Left ventricle myocardium inferior (tissue), 1 donor: ENCODE data around the gene PCDHGB4. TPM values are rescaled to one million over a fixed set of nuclear protein-coding genes. Genes with fewer than 3 reads are reported as not detected.
"Not testable (repeated sequence)": the region's sequence is repeated elsewhere in the genome, so short reads cannot be mapped to it uniquely, and the experiment has no call there.

ENCODE experiments used
- DNase-seq: peaks from one replicate; pipeline ENCODE4 v3.0.0-alpha.2; 2020
- H3K27ac ChIP-seq: fragments of 200-600 bp; replicated peaks from 2 replicates; pipeline ENCODE4 v1.8.0; 2021
- H3K27me3 ChIP-seq: fragments of 200-600 bp; 2 replicates; pipeline ENCODE4 v1.8.0; 2021; ENCODE audit warnings: low read depth
- H3K36me3 ChIP-seq: fragments of 200-600 bp; 2 replicates; pipeline ENCODE4 v1.8.0; 2021
- H3K4me1 ChIP-seq: fragments of 200-600 bp; 2 replicates; pipeline ENCODE4 v1.8.0; 2021
- H3K4me3 ChIP-seq: fragments of 200-600 bp; 2 replicates; pipeline ENCODE4 v1.8.0; 2021; ENCODE audit warnings: mild to moderate bottlenecking, moderate library complexity
- H3K9me3 ChIP-seq: fragments of 200-600 bp; replicated peaks from 2 replicates; pipeline ENCODE4 v1.8.0; 2021
- CTCF ChIP-seq: fragments of 200-600 bp; IDR thresholded peaks from 2 replicates; pipeline ENCODE4 v1.8.0; 2021; ENCODE audit warnings: antibody characterized with exemption, mild to moderate bottlenecking, borderline replicate concordance
- intact Hi-C: fragments of 100-400 bp; cut with micrococcal nuclease; formaldehyde crosslinking; loops from one replicate; pipeline ENCODE4 v1.11.0; 2022
- total RNA-seq: library from RNA; stranded (reverse); fragmentation: NEBNext Ultra II Directional; extraction: Animal tissue kit (Norgen Biotek cat#: 25700); gene quantifications from one replicate; pipeline ENCODE4 v1.2.1, GENCODE V29; 2021
- donor health status: DM: no; HTN: yes; CAD: no; lungs with severe emphysema.

Gene PCDHGB4
- total RNA-seq, 1 donor from 2014 or later, result 4.2 TPM

- Histone ChIP-seq H3K27me3 (no peaks in the 10 kb centered on the region), H3K27ac (peak within 1 kb of the TSS; percentile 65), H3K36me3 (peaks cover 55% of the 10 kb centered on the region), H3K4me3 (peak within 1 kb of the TSS; percentile 58), H3K9me3 (peaks cover 100% of the 10 kb centered on the region), H3K4me1 (peaks cover 24% of the 10 kb centered on the region)
- intact Hi-C loops, result loop anchor here (10.0 kb wide), 1 partner anchor 94 kb away; no protein-coding TSS in a partner anchor
- peak; percentile 70 for TF ChIP-seq CTCF
- DNase-seq, result peak; percentile 50
Observed at GRCh38 chr5:141430332-141431113, 43.0 kb downstream of the PCDHGB4 start, which contains the start of gene PCDHGA12. Gene PCDHGA12, plus strand, starts transcription at chr5:141430507. Its CDS starts 253 bp downstream, at chr5:141430760.

DNA sequence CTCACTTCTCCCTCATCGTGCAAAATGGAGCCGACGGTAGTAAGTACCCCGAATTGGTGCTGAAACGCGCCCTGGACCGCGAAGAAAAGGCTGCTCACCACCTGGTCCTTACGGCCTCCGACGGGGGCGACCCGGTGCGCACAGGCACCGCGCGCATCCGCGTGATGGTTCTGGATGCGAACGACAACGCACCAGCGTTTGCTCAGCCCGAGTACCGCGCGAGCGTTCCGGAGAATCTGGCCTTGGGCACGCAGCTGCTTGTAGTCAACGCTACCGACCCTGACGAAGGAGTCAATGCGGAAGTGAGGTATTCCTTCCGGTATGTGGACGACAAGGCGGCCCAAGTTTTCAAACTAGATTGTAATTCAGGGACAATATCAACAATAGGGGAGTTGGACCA lies 43.8 kb downstream of the PCDHGB4 start:
- Histone ChIP-seq H3K9me3 (peaks cover 100% of the 10 kb centered on the region), H3K4me3 (peak overlapping the region; percentile 58), H3K27me3 (no peaks in the 10 kb centered on the region), H3K36me3 (peaks cover 50% of the 10 kb centered on the region), H3K27ac (no peak overlapping the region), H3K4me1 (peaks cover 22% of the 10 kb centered on the region)
- no peak for DNase-seq
- TF ChIP-seq CTCF, result no peak
- intact Hi-C loops, result loop anchor here (10.0 kb wide), 1 partner anchor 94 kb away; no protein-coding TSS in a partner anchor

DNA sequence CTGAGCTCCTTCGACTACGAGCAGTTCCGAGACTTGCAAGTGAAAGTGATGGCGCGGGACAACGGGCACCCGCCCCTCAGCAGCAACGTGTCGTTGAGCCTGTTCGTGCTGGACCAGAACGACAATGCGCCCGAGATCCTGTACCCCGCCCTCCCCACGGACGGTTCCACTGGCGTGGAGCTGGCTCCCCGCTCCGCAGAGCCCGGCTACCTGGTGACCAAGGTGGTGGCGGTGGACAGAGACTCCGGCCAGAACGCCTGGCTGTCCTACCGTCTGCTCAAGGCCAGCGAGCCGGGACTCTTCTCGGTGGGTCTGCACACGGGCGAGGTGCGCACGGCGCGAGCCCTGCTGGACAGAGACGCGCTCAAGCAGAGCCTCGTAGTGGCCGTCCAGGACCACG lies 44.8 kb downstream of the PCDHGB4 start:
- not testable (repeated sequence) for H3K27me3 ChIP-seq, H3K27ac ChIP-seq, DNase-seq
- Histone ChIP-seq H3K4me1 (peaks cover 22% of the 10 kb centered on the region), H3K4me3 (peak overlapping the region; percentile 58), H3K36me3 (peaks cover 40% of the 10 kb centered on the region), H3K9me3 (peaks cover 99% of the 10 kb centered on the region)
- intact Hi-C loops, result loop anchor here (10.0 kb wide), 1 partner anchor 92 kb away; no protein-coding TSS in a partner anchor

DNA sequence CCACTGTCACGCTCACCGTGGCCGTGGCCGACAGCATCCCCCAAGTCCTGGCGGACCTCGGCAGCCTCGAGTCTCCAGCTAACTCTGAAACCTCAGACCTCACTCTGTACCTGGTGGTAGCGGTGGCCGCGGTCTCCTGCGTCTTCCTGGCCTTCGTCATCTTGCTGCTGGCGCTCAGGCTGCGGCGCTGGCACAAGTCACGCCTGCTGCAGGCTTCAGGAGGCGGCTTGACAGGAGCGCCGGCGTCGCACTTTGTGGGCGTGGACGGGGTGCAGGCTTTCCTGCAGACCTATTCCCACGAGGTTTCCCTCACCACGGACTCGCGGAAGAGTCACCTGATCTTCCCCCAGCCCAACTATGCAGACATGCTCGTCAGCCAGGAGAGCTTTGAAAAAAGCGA lies 45.2 kb downstream of the PCDHGB4 start:
- H3K4me3 ChIP-seq, H3K27me3 ChIP-seq, H3K27ac ChIP-seq, DNase-seq: not testable (repeated sequence)
- Histone ChIP-seq H3K9me3 (peaks cover 99% of the 10 kb centered on the region), H3K36me3 (peaks cover 36% of the 10 kb centered on the region), H3K4me1 (peaks cover 22% of the 10 kb centered on the region)
- intact Hi-C loops, result loop anchor here (10.0 kb wide), 1 partner anchor 92 kb away; no protein-coding TSS in a partner anchor

- intact Hi-C loops, result loop anchor here (10.0 kb wide), 1 partner anchor 91 kb away; no protein-coding TSS in a partner anchor
- no peak for TF ChIP-seq CTCF
- Histone ChIP-seq H3K4me3 (no peak overlapping the region), H3K36me3 (peaks cover 23% of the 10 kb centered on the region), H3K27me3 (no peaks in the 10 kb centered on the region), H3K9me3 (peaks cover 95% of the 10 kb centered on the region), H3K27ac (no peak overlapping the region), H3K4me1 (peaks cover 22% of the 10 kb centered on the region)
- no peak for DNase-seq
Observed at GRCh38 chr5:141434006-141434405, 46.5 kb downstream of the PCDHGB4 start.

DNA sequence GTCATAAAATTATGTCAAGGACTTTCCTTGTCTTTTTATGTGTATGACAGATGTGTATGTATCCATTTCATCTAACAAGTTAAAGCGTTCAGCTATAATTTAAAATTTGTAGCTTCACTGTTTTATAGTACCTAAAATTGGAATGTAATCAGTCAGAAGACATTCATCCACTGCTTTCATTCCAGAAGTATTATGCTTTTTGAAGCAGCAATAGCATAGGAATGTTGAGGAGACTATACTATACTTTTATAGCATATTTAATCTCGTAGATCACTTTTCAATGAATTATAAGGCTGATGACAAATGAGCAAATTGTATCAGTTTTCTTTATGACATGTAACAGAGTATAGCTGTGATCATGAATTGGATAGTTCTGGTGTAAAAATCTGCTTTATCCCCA lies 49.7 kb downstream of the PCDHGB4 start:
- H3K27me3 ChIP-seq, result no peaks in the 10 kb centered on the region
- H3K4me3 ChIP-seq, result no peak overlapping the region
- H3K27ac ChIP-seq, result no peak overlapping the region
- intact Hi-C loops, result loop anchor here (10.0 kb wide), 1 partner anchor 88 kb away; no protein-coding TSS in a partner anchor
- peaks cover 95% of the 10 kb centered on the region for H3K9me3 ChIP-seq
- H3K36me3 ChIP-seq, result peaks cover 24% of the 10 kb centered on the region
- TF ChIP-seq CTCF, result no peak
- H3K4me1 ChIP-seq, result peaks cover 17% of the 10 kb centered on the region
- DNase-seq, result no peak
